Cardiac fibroblast (primary cell): ENCODE results near the gene PTP4A2.

Experiments used
- DNase-seq, 2 donors: peaks; one replicate each; pipeline versions ENCODE4 v3.0.0 to v3.0.0-alpha.2; 2010; ENCODE audit warnings: low read depth in 2 of 2
- H3K4me3 ChIP-seq, 2 donors: replicated peaks in 1 of 2; 1 replicate in 1 of 2; 2 replicates in 1 of 2; pipeline ENCODE4 v1.5.1; 2011; ENCODE audit warnings: low read depth in 2 of 2, low read length in 2 of 2, mild to moderate bottlenecking in 2 of 2, moderate library complexity in 1 of 2
- CTCF ChIP-seq: IDR thresholded peaks from one replicate; pipeline ENCODE4 v1.5.1; 2011; ENCODE audit warnings: low read depth, mild to moderate bottlenecking, low read length, inconsistent platforms

Gene PTP4A2

GRCh38 chr1:31909691-31910090 lies 28.5 kb downstream of the PTP4A2 start:
- H3K4me3 ChIP-seq = no peak overlapping the region
- DNase-seq = no peak
- no peak for TF ChIP-seq CTCF

GRCh38 chr1:31906557-31906956 lies 31.6 kb downstream of the PTP4A2 start:
- no peak overlapping the region for H3K4me3 ChIP-seq
- no peak for DNase-seq
- TF ChIP-seq CTCF = no peak

- no peak for DNase-seq
- H3K4me3 ChIP-seq = no peak overlapping the region
- TF ChIP-seq CTCF = no peak
Measured at GRCh38 chr1:31905681-31906080, 32.5 kb downstream of the PTP4A2 start.

GRCh38 chr1:31905093-31905509 lies 33.1 kb downstream of the PTP4A2 start:
- DNase-seq = no peak
- TF ChIP-seq CTCF = no peak
- H3K4me3 ChIP-seq = no peak overlapping the region

GRCh38 chr1:31904339-31905092 lies 33.7 kb downstream of the PTP4A2 start:
- peak; percentile 38 to 65 for DNase-seq
- H3K4me3 ChIP-seq = no peak overlapping the region
- TF ChIP-seq CTCF = no peak

- no peak for DNase-seq
- no peak overlapping the region for H3K4me3 ChIP-seq
- no peak for TF ChIP-seq CTCF
Measured at GRCh38 chr1:31902510-31902860, 35.7 kb downstream of the PTP4A2 start.
